ENCODE data around the gene TNNT2. TPM values are rescaled to one million over a fixed set of nuclear protein-coding genes. Genes with fewer than 3 reads are reported as not detected.

TNNT2 gene
- total and polyA plus RNA-seq, 8 donors, result 1.5 to 12.0 (median 6.7) TPM; not detected in 4

DNA sequence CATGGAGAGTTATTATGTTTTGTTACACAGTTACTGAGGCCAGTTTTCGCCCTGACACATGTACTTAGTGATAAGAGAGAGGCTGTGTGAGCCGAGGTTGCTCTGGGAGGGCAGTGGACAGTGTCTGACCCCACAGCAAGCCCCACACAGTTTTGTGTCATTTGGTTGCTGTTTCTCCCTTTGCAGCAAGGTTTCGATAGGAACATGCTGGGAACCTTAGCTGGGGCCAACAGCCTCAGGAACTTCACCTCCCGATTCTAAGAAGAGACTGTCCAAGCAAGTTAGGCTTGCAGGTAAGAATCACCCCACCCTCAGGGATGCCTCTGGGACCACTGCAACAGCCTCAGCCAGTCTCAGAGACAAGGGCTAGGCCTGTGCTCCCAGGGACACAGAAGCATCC is 48.9 kb downstream of the TNNT2 start:
- Histone ChIP-seq H3K36me3 (no peaks in the 10 kb centered on the region), H3K27ac (no peak overlapping the region), H3K27me3 (peaks cover 0 to 7% (median 0%) of the 10 kb centered on the region in 3 donors), H3K4me1 (peaks cover 0 to 8% (median 0%) of the 10 kb centered on the region in 4 donors), H3K4me3 (no peak overlapping the region), H3K9me3 (no peaks in the 10 kb centered on the region)
- WGBS, 5 donors, result 51 to 71% (median 63%) methylated on average over 4 of the region's 4 CpGs
- no peak for DNase-seq
- TF ChIP-seq, protein P1, sequence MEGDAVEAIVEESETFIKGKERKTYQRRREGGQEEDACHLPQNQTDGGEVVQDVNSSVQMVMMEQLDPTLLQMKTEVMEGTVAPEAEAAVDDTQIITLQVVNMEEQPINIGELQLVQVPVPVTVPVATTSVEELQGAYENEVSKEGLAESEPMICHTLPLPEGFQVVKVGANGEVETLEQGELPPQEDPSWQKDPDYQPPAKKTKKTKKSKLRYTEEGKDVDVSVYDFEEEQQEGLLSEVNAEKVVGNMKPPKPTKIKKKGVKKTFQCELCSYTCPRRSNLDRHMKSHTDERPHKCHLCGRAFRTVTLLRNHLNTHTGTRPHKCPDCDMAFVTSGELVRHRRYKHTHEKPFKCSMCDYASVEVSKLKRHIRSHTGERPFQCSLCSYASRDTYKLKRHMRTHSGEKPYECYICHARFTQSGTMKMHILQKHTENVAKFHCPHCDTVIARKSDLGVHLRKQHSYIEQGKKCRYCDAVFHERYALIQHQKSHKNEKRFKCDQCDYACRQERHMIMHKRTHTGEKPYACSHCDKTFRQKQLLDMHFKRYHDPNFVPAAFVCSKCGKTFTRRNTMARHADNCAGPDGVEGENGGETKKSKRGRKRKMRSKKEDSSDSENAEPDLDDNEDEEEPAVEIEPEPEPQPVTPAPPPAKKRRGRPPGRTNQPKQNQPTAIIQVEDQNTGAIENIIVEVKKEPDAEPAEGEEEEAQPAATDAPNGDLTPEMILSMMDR (IDR thresholded peaks at IDR 0.05), result no peak
- TF ChIP-seq EP300 (IDR thresholded peaks at IDR 0.05) (no peak), POLR2A (IDR thresholded peaks at IDR 0.05) (no peak), POLR2AphosphoS5 (IDR thresholded peaks at IDR 0.05) (no peak)
- intact Hi-C loops (cut with DNase I; ENCODE audit: low total_unique reads), result no loop called here

DNA sequence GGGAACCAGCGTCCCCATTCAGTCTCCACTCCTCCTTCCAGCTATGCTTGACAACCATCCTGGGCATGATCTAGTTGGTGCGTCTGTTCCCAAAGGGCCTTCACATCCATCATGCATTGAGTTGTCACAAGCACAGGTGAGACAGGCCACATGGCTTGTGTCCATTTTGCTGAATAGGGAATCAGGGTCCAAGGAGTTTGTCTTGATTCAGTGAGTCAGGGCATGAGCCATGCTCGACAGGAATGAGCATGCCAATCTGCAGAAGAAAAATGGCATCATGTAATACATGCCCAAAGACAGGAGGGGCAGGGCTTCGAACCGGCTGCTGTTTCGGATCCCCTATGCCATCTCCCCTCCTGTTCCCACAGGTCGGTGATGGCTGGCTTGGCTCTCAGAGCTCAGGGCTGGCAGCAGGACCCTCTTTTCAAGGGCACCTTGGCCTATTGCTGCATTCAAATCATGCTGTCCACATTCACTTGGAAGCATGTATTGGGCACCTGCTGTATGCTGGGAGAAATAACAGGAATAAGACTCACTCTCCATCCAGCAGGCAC is 49.7 kb downstream of the TNNT2 start:
- H3K4me1 ChIP-seq, result peaks cover 0 to 8% (median 0%) of the 10 kb centered on the region in 4 donors
- H3K27me3 ChIP-seq, result peaks cover 0 to 13% (median 0%) of the 10 kb centered on the region in 3 donors
- TF ChIP-seq EP300 (IDR thresholded peaks at IDR 0.05) (no peak), POLR2A (IDR thresholded peaks at IDR 0.05) (no peak), POLR2AphosphoS5 (IDR thresholded peaks at IDR 0.05) (no peak)
- TF ChIP-seq, protein P1 (IDR thresholded peaks at IDR 0.05), result no peak
- DNase-seq, result no peak
- intact Hi-C loops (cut with DNase I; ENCODE audit: low total_unique reads), result no loop called here
- no peak overlapping the region for H3K27ac ChIP-seq
- H3K4me3 ChIP-seq, result no peak overlapping the region
- 86 to 94% (median 93%) methylated on average over 6 to 7 of the region's 7 CpGs for WGBS, 5 donors
- H3K36me3 ChIP-seq, result no peaks in the 10 kb centered on the region
- no peaks in the 10 kb centered on the region for H3K9me3 ChIP-seq

DNA sequence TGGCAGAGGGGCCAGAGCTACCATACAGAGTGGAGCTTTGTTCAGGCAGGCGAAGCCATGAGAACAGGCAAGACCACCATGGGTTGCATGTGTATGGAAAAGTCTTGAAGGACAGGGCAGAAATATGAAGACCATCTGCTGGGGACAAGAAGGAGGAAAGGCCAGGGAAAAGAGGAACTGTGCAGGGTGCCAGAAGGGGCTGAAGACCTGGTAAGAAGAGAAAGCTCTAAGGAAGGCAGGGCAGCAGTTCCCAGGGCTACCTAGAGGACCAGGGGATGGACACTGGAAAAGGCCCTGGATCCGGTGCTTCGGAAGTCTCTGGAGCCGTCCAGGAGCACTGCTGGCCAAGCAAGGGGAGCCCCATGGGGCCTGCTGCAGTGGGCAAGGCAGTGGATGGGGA is 50.8 kb downstream of the TNNT2 start:
- no peak for DNase-seq
- 64 to 88% (median 81%) methylated on average over 4 of the region's 4 CpGs for WGBS, 5 donors

DNA sequence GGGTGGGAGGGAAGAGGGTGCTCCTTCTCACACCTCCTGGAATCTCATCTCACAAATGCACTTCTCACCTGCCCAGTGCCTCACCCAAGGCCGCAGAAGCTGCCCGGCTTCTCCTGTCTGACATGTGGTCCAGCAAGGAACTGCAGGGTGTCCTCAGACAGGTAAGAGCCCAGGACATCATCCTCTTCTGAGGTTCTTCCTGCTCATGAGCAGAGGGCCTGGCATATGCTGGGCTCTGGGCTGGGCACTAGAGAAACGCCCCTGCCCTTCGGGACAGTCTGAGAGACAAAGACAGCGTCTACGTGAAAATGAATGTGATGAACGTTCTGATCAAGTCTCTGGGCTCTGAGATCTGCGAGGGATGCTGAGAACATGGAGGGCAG is 51.8 kb downstream of the TNNT2 start:
- intact Hi-C loops (cut with DNase I; ENCODE audit: low total_unique reads), result no loop called here
- no peak for DNase-seq
- no peaks in the 10 kb centered on the region for H3K9me3 ChIP-seq
- TF ChIP-seq, protein P1 (IDR thresholded peaks at IDR 0.05), result no peak
- no peak for TF ChIP-seq POLR2A (IDR thresholded peaks at IDR 0.05)
- WGBS, 5 donors, result 83 to 94% (median 92%) methylated on average over 8 of the region's 8 CpGs
- H3K27me3 ChIP-seq, result peaks cover 0 to 6% (median 0%) of the 10 kb centered on the region in 3 donors
- peaks cover 0 to 8% (median 0%) of the 10 kb centered on the region in 4 donors for H3K4me1 ChIP-seq
- H3K36me3 ChIP-seq, result no peaks in the 10 kb centered on the region
- H3K4me3 ChIP-seq, result no peak overlapping the region
- no peak overlapping the region for H3K27ac ChIP-seq

More for the DNA sequence above, 50.8 kb downstream of the TNNT2 start:
- intact Hi-C loops (cut with DNase I; ENCODE audit: low total_unique reads), result no loop called here
- Histone ChIP-seq H3K4me1 (peaks cover 0 to 8% (median 0%) of the 10 kb centered on the region in 4 donors), H3K27me3 (peaks cover 0 to 6% (median 0%) of the 10 kb centered on the region in 3 donors), H3K4me3 (no peak overlapping the region), H3K36me3 (no peaks in the 10 kb centered on the region), H3K27ac (no peak overlapping the region), H3K9me3 (no peaks in the 10 kb centered on the region)
- no peak for TF ChIP-seq POLR2AphosphoS5 (IDR thresholded peaks at IDR 0.05)
- TF ChIP-seq, protein P1 (IDR thresholded peaks at IDR 0.05), result no peak
- no peak for TF ChIP-seq EP300 (IDR thresholded peaks at IDR 0.05)
- TF ChIP-seq POLR2A (IDR thresholded peaks at IDR 0.05), result no peak

Data from stomach (tissue), 9 donors.